ENCODE results near the gene S1PR4.

S1PR4 gene

DNA sequence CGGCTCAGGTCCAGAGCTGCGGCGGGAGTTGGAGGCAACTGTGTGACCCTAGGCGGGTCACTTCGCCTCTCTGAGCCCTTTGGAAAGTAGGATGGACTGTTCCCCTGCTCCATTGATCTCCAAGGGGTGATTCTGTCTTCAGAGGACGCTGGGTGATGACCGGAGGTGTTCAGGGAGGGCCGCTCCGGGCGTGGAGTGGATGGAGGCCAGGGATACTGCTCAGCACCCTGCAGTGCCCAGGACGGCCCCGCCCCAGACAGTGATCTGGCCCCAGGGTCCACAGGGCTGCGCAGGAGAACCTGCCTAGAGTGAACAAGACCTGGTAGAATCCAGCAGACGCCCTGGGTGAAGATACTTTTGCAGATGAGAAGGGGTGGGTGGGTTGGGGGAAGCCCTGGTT, 14.1 kb downstream of the S1PR4 start:
- TF ChIP-seq, protein P1, sequence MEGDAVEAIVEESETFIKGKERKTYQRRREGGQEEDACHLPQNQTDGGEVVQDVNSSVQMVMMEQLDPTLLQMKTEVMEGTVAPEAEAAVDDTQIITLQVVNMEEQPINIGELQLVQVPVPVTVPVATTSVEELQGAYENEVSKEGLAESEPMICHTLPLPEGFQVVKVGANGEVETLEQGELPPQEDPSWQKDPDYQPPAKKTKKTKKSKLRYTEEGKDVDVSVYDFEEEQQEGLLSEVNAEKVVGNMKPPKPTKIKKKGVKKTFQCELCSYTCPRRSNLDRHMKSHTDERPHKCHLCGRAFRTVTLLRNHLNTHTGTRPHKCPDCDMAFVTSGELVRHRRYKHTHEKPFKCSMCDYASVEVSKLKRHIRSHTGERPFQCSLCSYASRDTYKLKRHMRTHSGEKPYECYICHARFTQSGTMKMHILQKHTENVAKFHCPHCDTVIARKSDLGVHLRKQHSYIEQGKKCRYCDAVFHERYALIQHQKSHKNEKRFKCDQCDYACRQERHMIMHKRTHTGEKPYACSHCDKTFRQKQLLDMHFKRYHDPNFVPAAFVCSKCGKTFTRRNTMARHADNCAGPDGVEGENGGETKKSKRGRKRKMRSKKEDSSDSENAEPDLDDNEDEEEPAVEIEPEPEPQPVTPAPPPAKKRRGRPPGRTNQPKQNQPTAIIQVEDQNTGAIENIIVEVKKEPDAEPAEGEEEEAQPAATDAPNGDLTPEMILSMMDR (IDR thresholded peaks at IDR 0.05; ENCODE audit: unreplicated experiment in 3 of 3) = no peak
- peaks cover 5% of the 10 kb centered on the region for H3K4me1 Mint-ChIP-seq
- peaks cover 13% of the 10 kb centered on the region for H3K36me3 Mint-ChIP-seq (ENCODE audit: low read depth)
- H3K27me3 Mint-ChIP-seq (ENCODE audit: low read depth) = no peaks in the 10 kb centered on the region
- no peaks in the 10 kb centered on the region for H3K9me3 Mint-ChIP-seq
- H3K27ac Mint-ChIP-seq = no peak overlapping the region
- H3K4me3 Mint-ChIP-seq = no peak overlapping the region

DNA sequence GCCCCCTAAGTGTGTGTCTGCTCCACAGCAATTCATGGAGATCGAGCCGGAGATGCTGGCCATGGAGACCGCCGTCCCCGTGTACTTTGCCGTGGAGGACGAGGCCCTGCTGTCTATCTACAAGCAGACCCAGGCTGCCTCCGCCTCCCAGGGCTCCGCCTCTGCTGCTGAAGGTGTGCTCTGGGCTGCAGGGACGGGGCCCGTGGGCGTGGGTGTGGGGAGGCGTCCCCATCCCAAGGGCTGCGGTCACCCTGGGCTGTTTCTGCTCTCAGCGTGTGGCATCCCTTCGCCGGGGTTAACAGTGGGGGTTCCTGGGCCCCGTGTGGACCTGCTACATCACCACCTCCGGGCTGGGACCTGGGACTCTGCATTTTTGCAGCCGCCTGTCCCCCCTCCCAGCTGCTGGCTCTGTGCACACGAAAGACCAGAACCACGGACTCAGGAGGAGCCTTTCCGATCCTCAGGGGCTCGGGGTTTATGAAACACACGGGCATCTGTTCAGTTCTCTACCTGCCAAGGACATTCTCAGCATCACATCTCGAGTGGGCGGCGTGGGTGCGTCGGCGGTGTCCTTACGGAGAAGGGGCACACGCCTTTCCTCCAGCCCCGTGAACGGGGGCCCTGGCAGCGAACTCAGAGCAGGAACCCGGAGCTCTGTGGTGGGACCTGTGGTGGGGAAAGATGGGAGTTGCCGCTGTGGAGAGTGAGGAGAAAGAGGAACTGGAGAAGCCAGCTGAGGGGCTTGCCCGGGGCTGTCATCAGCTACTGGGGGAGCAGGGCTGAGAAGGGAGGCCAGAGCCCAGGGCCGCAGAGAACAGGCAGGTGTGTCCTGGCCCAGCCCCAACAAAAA, 14.9 kb downstream of the S1PR4 start:
- Mint-ChIP-seq H3K9me3 (no peaks in the 10 kb centered on the region), H3K4me3 (no peak overlapping the region), H3K27me3 (ENCODE audit: low read depth) (no peaks in the 10 kb centered on the region), H3K27ac (no peak overlapping the region), H3K4me1 (no peaks in the 10 kb centered on the region), H3K36me3 (ENCODE audit: low read depth) (peaks cover 13% of the 10 kb centered on the region)
- TF ChIP-seq, protein P1 (IDR thresholded peaks at IDR 0.05; ENCODE audit: unreplicated experiment in 3 of 3) = no peak

- no peak overlapping the region for H3K4me3 Mint-ChIP-seq
- no peaks in the 10 kb centered on the region for H3K27me3 Mint-ChIP-seq (ENCODE audit: low read depth)
- no peaks in the 10 kb centered on the region for H3K9me3 Mint-ChIP-seq
- H3K27ac Mint-ChIP-seq = no peak overlapping the region
- peaks cover 13% of the 10 kb centered on the region for H3K36me3 Mint-ChIP-seq (ENCODE audit: low read depth)
- H3K4me1 Mint-ChIP-seq = no peaks in the 10 kb centered on the region
- TF ChIP-seq, protein P1 (IDR thresholded peaks at IDR 0.05; ENCODE audit: unreplicated experiment in 3 of 3) = no peak
Observed at GRCh38 chr19:3194106-3195087, 15.8 kb downstream of the S1PR4 start.

DNA sequence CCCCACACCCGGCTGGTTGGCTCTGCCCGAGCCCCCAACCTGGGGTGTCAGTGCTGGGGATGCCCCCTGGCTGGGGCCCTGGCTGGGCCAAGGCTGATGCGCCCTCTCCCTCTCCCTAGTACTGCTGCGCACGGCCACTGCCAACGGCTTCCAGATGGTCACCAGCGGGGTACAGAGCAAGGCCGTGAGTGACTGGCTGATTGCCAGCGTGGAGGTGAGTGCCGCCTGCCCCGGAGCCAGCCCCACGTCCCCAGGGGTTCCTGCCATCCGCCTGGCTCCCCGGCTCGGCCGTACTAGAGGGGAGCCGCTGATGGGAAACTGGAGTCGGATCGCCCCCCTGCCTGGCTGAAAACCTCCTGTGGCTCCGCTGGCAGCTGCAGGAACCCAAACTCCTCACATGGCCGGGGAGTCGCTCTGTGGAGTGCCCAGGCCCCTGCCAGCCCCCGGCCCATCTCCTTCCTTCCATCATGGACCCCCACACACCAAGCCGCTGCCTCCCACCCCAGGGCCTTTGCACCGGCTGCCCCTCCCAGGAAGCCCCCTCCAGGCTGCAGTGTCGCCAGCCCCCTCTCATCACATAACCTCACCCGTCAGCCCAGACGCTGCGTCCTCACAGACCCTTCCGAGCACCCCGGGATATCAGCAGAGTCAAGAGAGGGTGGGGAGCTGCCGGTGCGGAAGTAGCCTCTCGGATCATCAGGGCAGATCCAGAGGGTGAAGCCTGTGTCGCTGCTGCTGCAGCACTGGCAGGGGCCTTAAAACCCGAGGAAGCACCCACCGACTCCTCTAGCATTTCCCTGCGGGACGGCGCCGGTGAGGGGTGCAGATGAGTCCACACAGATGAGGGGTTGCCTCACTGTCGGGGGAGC, 17.7 kb downstream of the S1PR4 start:
- no peaks in the 10 kb centered on the region for H3K4me1 Mint-ChIP-seq
- H3K27me3 Mint-ChIP-seq (ENCODE audit: low read depth) = no peaks in the 10 kb centered on the region
- no peak overlapping the region for H3K27ac Mint-ChIP-seq
- no peaks in the 10 kb centered on the region for H3K9me3 Mint-ChIP-seq
- TF ChIP-seq, protein P1 (IDR thresholded peaks at IDR 0.05; ENCODE audit: unreplicated experiment in 3 of 3) = no peak
- H3K4me3 Mint-ChIP-seq = no peak overlapping the region
- peaks cover 13% of the 10 kb centered on the region for H3K36me3 Mint-ChIP-seq (ENCODE audit: low read depth)

- peaks cover 13% of the 10 kb centered on the region for H3K36me3 Mint-ChIP-seq (ENCODE audit: low read depth)
- TF ChIP-seq, protein P1 (IDR thresholded peaks at IDR 0.05; ENCODE audit: unreplicated experiment in 3 of 3) = no peak
- no peaks in the 10 kb centered on the region for H3K4me1 Mint-ChIP-seq
- H3K4me3 Mint-ChIP-seq = no peak overlapping the region
- H3K9me3 Mint-ChIP-seq = no peaks in the 10 kb centered on the region
- no peaks in the 10 kb centered on the region for H3K27me3 Mint-ChIP-seq (ENCODE audit: low read depth)
- no peak overlapping the region for H3K27ac Mint-ChIP-seq
Observed at GRCh38 chr19:3196933-3197205, 18.3 kb downstream of the S1PR4 start.

All from nephron (organoid).